ENCODE data around the gene FRMD4A.

FRMD4A gene

GRCh38 chr10:14253711-14254110, 77.0 kb downstream of the FRMD4A start:
- TF ChIP-seq CTCF (IDR thresholded peaks at IDR 0.05; ENCODE audit: control extremely low read depth, extremely low read depth, low read depth, missing control alignments), result no peak
- CTCF ChIA-PET, result no interaction called here
- POLR2A ChIA-PET, result no interaction called here

GRCh38 chr10:14253079-14253478, 77.6 kb downstream of the FRMD4A start:
- TF ChIP-seq CTCF (IDR thresholded peaks at IDR 0.05; ENCODE audit: control extremely low read depth, extremely low read depth, low read depth, missing control alignments), result no peak
- POLR2A ChIA-PET, result no interaction called here
- no peak for DNase-seq (ENCODE audit: extremely low spot score)
- CTCF ChIA-PET, result no interaction called here

More at GRCh38 chr10:14253711-14254110, 77.0 kb downstream of the FRMD4A start:
- DNase-seq (ENCODE audit: extremely low spot score), result no peak

GRCh38 chr10:14250496-14251076, 80.1 kb downstream of the FRMD4A start:
- TF ChIP-seq CTCF (IDR thresholded peaks at IDR 0.05; ENCODE audit: control extremely low read depth, extremely low read depth, low read depth, missing control alignments), result no peak
- no peak for DNase-seq (ENCODE audit: extremely low spot score)
- POLR2A ChIA-PET, result no interaction called here
- CTCF ChIA-PET, result no interaction called here

GRCh38 chr10:14247377-14248116, 83.2 kb downstream of the FRMD4A start:
- no peak for TF ChIP-seq CTCF (IDR thresholded peaks at IDR 0.05; ENCODE audit: control extremely low read depth, extremely low read depth, low read depth, missing control alignments)
- POLR2A ChIA-PET, result no interaction called here
- no peak for DNase-seq (ENCODE audit: extremely low spot score)
- CTCF ChIA-PET, result interaction anchor here (0.8 to 1.2 kb wide), 3 partner anchors 26 to 55 kb away, joined by 3 to 4 read pairs (median 3); no protein-coding TSS in a partner anchor

GRCh38 chr10:14244801-14245211, 85.9 kb downstream of the FRMD4A start:
- CTCF ChIA-PET, result interaction anchor here (1.1 kb wide), 1 partner anchor 15 kb away, joined by 3 read pairs; no protein-coding TSS in a partner anchor

GRCh38 chr10:14244147-14244546, 86.6 kb downstream of the FRMD4A start:
- POLR2A ChIA-PET, result no interaction called here
- no peak for DNase-seq (ENCODE audit: extremely low spot score)
- CTCF ChIA-PET, result no interaction called here
- TF ChIP-seq CTCF (IDR thresholded peaks at IDR 0.05; ENCODE audit: control extremely low read depth, extremely low read depth, low read depth, missing control alignments), result no peak

More at GRCh38 chr10:14244801-14245211, 85.9 kb downstream of the FRMD4A start:
- POLR2A ChIA-PET, result no interaction called here
- no peak for TF ChIP-seq CTCF (IDR thresholded peaks at IDR 0.05; ENCODE audit: control extremely low read depth, extremely low read depth, low read depth, missing control alignments)
- no peak for DNase-seq (ENCODE audit: extremely low spot score)
